ENCODE data around the gene AQP1.

- no peak for TF ChIP-seq POLR2A (IDR thresholded peaks at IDR 0.05)
- TF ChIP-seq CTCF (IDR thresholded peaks at IDR 0.05), result no peak
Observed at GRCh38 chr7:30877993-30878392, 33.7 kb upstream of the AQP1 start.
